Body of pancreas (tissue), 4 donors: ENCODE results near the gene IDH2. TPM values are rescaled to one million over a fixed set of nuclear protein-coding genes. Genes with fewer than 3 reads are reported as not detected.

Experiments used
- ATAC-seq: fragments of 150-250 bp; one replicate; pipeline ENCODE4 v1.9.1; 2016
- DNase-seq, 4 donors: peaks; one replicate each; pipeline ENCODE4 v3.0.0-alpha.2; 2019
- H3K27ac ChIP-seq, 4 donors: fragments of 200-600 bp; sonication (generic); 1 replicate in 3 of 4; 2 replicates in 1 of 4; pipeline versions ENCODE4 v1.5.1 to v1.6.1; 2016 to 2019; ENCODE audit warnings: mild to moderate bottlenecking in 1 of 4, mixed read lengths in 1 of 4, moderate library complexity in 1 of 4
- H3K27me3 ChIP-seq, 2 donors: fragments of 200-600 bp; sonication (generic); one replicate each; pipeline ENCODE4 v1.6.0; 2016; ENCODE audit warnings: mild to moderate bottlenecking in 1 of 2
- H3K36me3 ChIP-seq, 2 donors: fragments of 200-600 bp; sonication (generic); replicated peaks in 1 of 2; 2 replicates each; pipeline ENCODE4 v1.5.1; 2016; ENCODE audit warnings: low read depth in 2 of 2; ENCODE audit not compliant: insufficient read depth in 1 of 2
- H3K4me1 ChIP-seq: fragments of 200-600 bp; sonication (generic); one replicate; pipeline ENCODE4 v1.6.0; 2016
- H3K4me3 ChIP-seq, 2 donors: fragments of 200-600 bp; sonication (generic); 1 replicate in 1 of 2; 2 replicates in 1 of 2; pipeline ENCODE4 v1.5.1; 2016 to 2019
- H3K9me3 ChIP-seq, 3 donors: fragments of 200-600 bp; sonication (generic); 1 replicate in 2 of 3; 2 replicates in 1 of 3; pipeline ENCODE4 v1.5.1; 2016
- POLR2A ChIP-seq, 3 donors: fragments of 450-650 bp; IDR thresholded peaks; one replicate each; pipeline ENCODE4 v1.6.1; 2016; ENCODE audit warnings: antibody characterized with exemption in 3 of 3, mild to moderate bottlenecking in 2 of 3
- WGBS, 2 donors: methylation state at CpG; one replicate each; pipeline ENCODE4 v1.1.5; 2017; 5-methylcytosine and 5-hydroxymethylcytosine counted together
- intact Hi-C: fragments of 100-400 bp; cut with DNase I; formaldehyde crosslinking; loops from one replicate; pipeline ENCODE4 v1.15.1; 2023
- total RNA-seq, 2 donors: library from RNA; depleted of rRNA; stranded (reverse); fragments of >200 nt; gene quantifications; one replicate each; pipeline ENCODE4 v1.1.0, GENCODE V29; 2016
- TF ChIP-seq, protein P1 (sequence below), 7 experiments: fragments of 450-650 bp in 4 of 7; fragments of 200-600 bp in 3 of 7; sonication (generic) in 3 of 7; IDR thresholded peaks; one replicate each; pipeline ENCODE4 v1.5.1; 2016 to 2019; ENCODE audit warnings: antibody characterized with exemption in 7 of 7

IDH2 gene
- total RNA-seq, 2 donors from 2014 or later, result 77.5 to 78.6 TPM

DNA sequence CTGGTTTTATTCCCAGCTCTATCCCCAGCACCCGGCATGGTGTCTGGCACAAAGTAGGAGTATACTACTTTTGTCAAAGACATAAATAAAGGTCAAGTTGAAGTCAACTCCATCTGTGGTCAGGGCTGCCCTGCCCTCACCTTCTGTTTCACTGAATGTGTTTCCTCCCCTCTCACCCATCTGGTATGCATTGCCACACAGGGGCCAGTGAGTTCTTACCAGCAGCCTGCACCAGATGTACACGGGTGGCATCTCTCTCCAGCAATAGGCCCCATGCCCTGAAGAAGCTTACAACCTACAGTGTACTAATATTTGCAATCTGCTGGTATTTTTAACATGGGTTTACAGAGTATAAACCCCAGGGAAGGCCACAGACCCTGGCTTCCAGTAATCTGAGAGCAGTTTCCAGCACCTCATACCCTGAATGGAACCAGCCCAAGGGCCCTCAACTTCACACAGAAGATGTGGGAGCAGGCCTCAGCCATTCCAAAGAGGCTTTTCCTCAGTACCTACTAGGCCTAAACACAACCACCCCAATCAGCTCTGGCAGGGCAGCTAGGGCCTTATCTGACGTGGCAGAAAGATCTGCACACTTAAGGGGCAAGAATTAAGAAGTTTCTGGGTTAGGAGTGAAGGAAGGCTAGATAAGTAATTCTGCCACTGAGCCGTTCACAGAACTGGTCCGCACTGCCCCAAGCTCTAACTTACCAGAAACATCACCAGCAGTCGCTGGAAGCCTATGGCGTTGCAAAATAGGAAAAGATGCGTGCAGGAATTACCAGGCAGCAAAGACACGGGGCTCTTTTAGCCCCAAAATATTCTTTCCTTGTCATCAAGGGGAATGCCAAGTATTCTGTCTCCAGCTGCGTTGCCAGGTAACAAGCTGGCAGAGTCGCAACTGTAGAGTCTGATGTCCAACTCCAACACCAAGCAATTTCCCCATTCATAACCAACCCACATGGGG is 2.1 kb downstream of the IDH2 start:
- Histone ChIP-seq H3K27me3 (no peaks in the 10 kb centered on the region), H3K9me3 (no peaks in the 10 kb centered on the region), H3K27ac (peak overlapping the region; percentile 3 to 99 (median 99)), H3K36me3 (no peaks in the 10 kb centered on the region), H3K4me3 (no peak overlapping the region), H3K4me1 (peaks cover 89% of the 10 kb centered on the region)
- DNase-seq (peak; percentile 79 to 88 (median 86)), ATAC-seq (no peak)
- WGBS, 2 donors, result 9 to 14% methylated on average over 11 of the region's 11 CpGs
- no peak for TF ChIP-seq POLR2A (IDR thresholded peaks at IDR 0.05)
- TF ChIP-seq, protein P1, sequence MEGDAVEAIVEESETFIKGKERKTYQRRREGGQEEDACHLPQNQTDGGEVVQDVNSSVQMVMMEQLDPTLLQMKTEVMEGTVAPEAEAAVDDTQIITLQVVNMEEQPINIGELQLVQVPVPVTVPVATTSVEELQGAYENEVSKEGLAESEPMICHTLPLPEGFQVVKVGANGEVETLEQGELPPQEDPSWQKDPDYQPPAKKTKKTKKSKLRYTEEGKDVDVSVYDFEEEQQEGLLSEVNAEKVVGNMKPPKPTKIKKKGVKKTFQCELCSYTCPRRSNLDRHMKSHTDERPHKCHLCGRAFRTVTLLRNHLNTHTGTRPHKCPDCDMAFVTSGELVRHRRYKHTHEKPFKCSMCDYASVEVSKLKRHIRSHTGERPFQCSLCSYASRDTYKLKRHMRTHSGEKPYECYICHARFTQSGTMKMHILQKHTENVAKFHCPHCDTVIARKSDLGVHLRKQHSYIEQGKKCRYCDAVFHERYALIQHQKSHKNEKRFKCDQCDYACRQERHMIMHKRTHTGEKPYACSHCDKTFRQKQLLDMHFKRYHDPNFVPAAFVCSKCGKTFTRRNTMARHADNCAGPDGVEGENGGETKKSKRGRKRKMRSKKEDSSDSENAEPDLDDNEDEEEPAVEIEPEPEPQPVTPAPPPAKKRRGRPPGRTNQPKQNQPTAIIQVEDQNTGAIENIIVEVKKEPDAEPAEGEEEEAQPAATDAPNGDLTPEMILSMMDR (IDR thresholded peaks at IDR 0.05), result no peak
- intact Hi-C loops, result no loop called here

GRCh38 chr15:90099072-90099867 is 3.0 kb downstream of the IDH2 start:
- Histone ChIP-seq H3K36me3 (no peaks in the 10 kb centered on the region), H3K4me1 (peaks cover 90% of the 10 kb centered on the region), H3K9me3 (no peaks in the 10 kb centered on the region), H3K27ac (peak overlapping the region in 3 of 4 donors; percentile 99), H3K4me3 (no peak overlapping the region), H3K27me3 (no peaks in the 10 kb centered on the region)
- 68 to 70% methylated on average over 10 of the region's 10 CpGs for WGBS, 2 donors
- no peak for ATAC-seq
- DNase-seq, result no peak
- TF ChIP-seq, protein P1 (IDR thresholded peaks at IDR 0.05), result no peak
- TF ChIP-seq POLR2A (IDR thresholded peaks at IDR 0.05), result no peak
- intact Hi-C loops, result no loop called here

GRCh38 chr15:90097475-90097874 is 4.8 kb downstream of the IDH2 start:
- H3K27me3 ChIP-seq, result no peaks in the 10 kb centered on the region
- ATAC-seq (no peak), DNase-seq (no peak)
- TF ChIP-seq, protein P1 (IDR thresholded peaks at IDR 0.05), result no peak
- TF ChIP-seq POLR2A (IDR thresholded peaks at IDR 0.05), result no peak
- H3K27ac ChIP-seq, result peak overlapping the region; percentile 26 to 99 (median 99)
- H3K9me3 ChIP-seq, result no peaks in the 10 kb centered on the region
- H3K36me3 ChIP-seq, result no peaks in the 10 kb centered on the region
- intact Hi-C loops, result no loop called here
- peaks cover 89% of the 10 kb centered on the region for H3K4me1 ChIP-seq
- WGBS, 2 donors, result 9 to 22% methylated on average over 4 of the region's 4 CpGs
- no peak overlapping the region for H3K4me3 ChIP-seq

- peak; percentile 83 for ATAC-seq
- DNase-seq, result peak; percentile 79 to 90 (median 88)
- intact Hi-C loops, result no loop called here
- H3K4me1 ChIP-seq, result peaks cover 90% of the 10 kb centered on the region
- no peaks in the 10 kb centered on the region for H3K27me3 ChIP-seq
- H3K9me3 ChIP-seq, result no peaks in the 10 kb centered on the region
- H3K36me3 ChIP-seq, result peaks cover 0 to under 1% of the 10 kb centered on the region in 2 donors
- H3K27ac ChIP-seq, result peak overlapping the region; percentile 76 to 99 (median 99)
- peak in 1 of 3 donors; percentile 27 for TF ChIP-seq POLR2A (IDR thresholded peaks at IDR 0.05)
- TF ChIP-seq, protein P1 (IDR thresholded peaks at IDR 0.05), result peak in 4 of 7 experiments; percentile 5 to 24 (median 12)
- WGBS, 2 donors, result 3 to 15% methylated on average over 3 of the region's 3 CpGs
- H3K4me3 ChIP-seq, result no peak overlapping the region
Measured at GRCh38 chr15:90095521-90095959, 6.7 kb downstream of the IDH2 start.
